GM12878 (cell line): ENCODE results near the gene CASP8. TPM values are rescaled to one million over a fixed set of nuclear protein-coding genes. Genes with fewer than 3 reads are reported as not detected.

Source experiments
- ATAC-seq: fragments of 200-7000 bp; cut with Tn5 transposase; 3 replicates; pipeline ENCODE4 v1.9.1; 2020; ENCODE audit warnings: mild to moderate bottlenecking, moderate library complexity
- BruUV-seq: library from RNA; stranded (reverse); fragments of 400-500 nt; replicated peaks from 2 replicates; lab custom pipeline; 2021; lab: Mats Ljungman, UMichigan
- CTCF ChIA-PET: fragments of 300-600 bp; sonication (Branson Sonifier 250); formaldehyde crosslinking; extraction: SDS; loops from one replicate; lab custom pipeline; 2021; ENCODE audit warnings: inconsistent platforms; lab: Yijun Ruan, JAX
- POLR2A ChIA-PET: fragments of 350-600 bp; formaldehyde crosslinking; extraction: SDS; loops from one replicate; lab custom pipeline; 2021; ENCODE audit warnings: inconsistent platforms; lab: Charles Lee
- RAD21 ChIA-PET: fragments of 300-600 bp; sonication (Branson Sonifier 250); formaldehyde crosslinking; loops from one replicate; lab custom pipeline; 2023; ENCODE audit warnings: antibody characterized with exemption; ENCODE audit not compliant: unreplicated experiment; lab: Charles Lee
- SMC1A ChIA-PET: fragments of 300-600 bp; sonication (Branson Sonifier 250); formaldehyde crosslinking; loops from one replicate; lab custom pipeline; 2023; ENCODE audit not compliant: unreplicated experiment, uncharacterized antibody; lab: Charles Lee
- DNase-seq: peaks from one replicate; pipeline ENCODE4 v3.0.0-alpha.2; 2011; ENCODE audit warnings: low read depth, low spot score
- FAIRE-seq: peaks from 3 replicates; lab custom pipeline; 2011; peaks lifted over from hg19 to GRCh38; lab: Jason Lieb, UNC
- H2AFZ ChIP-seq: 2 replicates; pipeline ENCODE4 v1.6.0; 2011; ENCODE audit warnings: low read depth, low read length, control low read depth; ENCODE audit not compliant: control insufficient read depth
- H3K27ac ChIP-seq: 2 replicates; pipeline ENCODE4 v1.5.1; 2011; ENCODE audit warnings: control low read depth; ENCODE audit not compliant: control insufficient read depth, insufficient read depth
- H3K27me3 ChIP-seq, 2 experiments: replicated peaks in 1 of 2; 2 replicates each; pipeline versions ENCODE4 v1.6.0 to v1.6.1; 2011; ENCODE audit warnings: low read length in 1 of 2; ENCODE audit not compliant: control insufficient read depth in 2 of 2, insufficient read depth in 2 of 2
- H3K36me3 ChIP-seq, 2 experiments: 2 replicates each; pipeline ENCODE4 v1.5.1; 2011; ENCODE audit warnings: low read length in 1 of 2; ENCODE audit not compliant: control insufficient read depth in 2 of 2, insufficient read depth in 2 of 2
- H3K4me1 ChIP-seq: 2 replicates; pipeline ENCODE4 v1.6.1; 2011; ENCODE audit warnings: mild to moderate bottlenecking, low read length, moderate library complexity, mixed read lengths; ENCODE audit not compliant: control insufficient read depth, insufficient read depth
- H3K4me2 ChIP-seq: 2 replicates; pipeline ENCODE4 v1.6.0; 2011; ENCODE audit warnings: control low read depth; ENCODE audit not compliant: control insufficient read depth, insufficient read depth
- H3K4me3 ChIP-seq: fragments of 200-600 bp; sonication (generic); 2 replicates; pipeline ENCODE4 v1.5.1; 2016
- H3K79me2 ChIP-seq: 2 replicates; pipeline ENCODE4 v1.6.0; 2011; ENCODE audit warnings: low read length; ENCODE audit not compliant: control insufficient read depth, insufficient read depth
- H3K9ac ChIP-seq: 2 replicates; pipeline ENCODE4 v1.8.0; 2011; ENCODE audit warnings: low read length, control low read depth, mixed read lengths; ENCODE audit not compliant: control insufficient read depth, insufficient read depth
- H3K9me3 ChIP-seq: replicated peaks from 3 replicates; pipeline ENCODE4 v1.5.1; 2011; ENCODE audit warnings: mild to moderate bottlenecking, low read length; ENCODE audit not compliant: control insufficient read depth, insufficient read depth
- H4K20me1 ChIP-seq: 2 replicates; pipeline ENCODE4 v1.6.0; 2011; ENCODE audit not compliant: control insufficient read depth, insufficient read depth
- CHD2 ChIP-seq: IDR thresholded peaks from 2 replicates; pipeline ENCODE4 v1.6.1; 2011; ENCODE audit warnings: low read depth, low read length, improper control_type of control experiment, borderline replicate concordance
- EGR1 ChIP-seq, 2 experiments: IDR thresholded peaks; 1 replicate in 1 of 2; 2 replicates in 1 of 2; pipeline ENCODE4 v1.6.1; 2011 to 2012; ENCODE audit warnings: low read depth in 2 of 2, low read length in 2 of 2, borderline replicate concordance in 1 of 2, mild to moderate bottlenecking in 1 of 2, moderate library complexity in 1 of 2
- EP300 ChIP-seq, 2 experiments: fragments of 150-350 bp in 1 of 2; IDR thresholded peaks; 2 replicates each; pipeline ENCODE4 v1.6.1; 2011 to 2012; ENCODE audit warnings: low read depth in 2 of 2, low read length in 2 of 2, borderline replicate concordance in 1 of 2, improper control_type of control experiment in 1 of 2, inconsistent platforms in 1 of 2; ENCODE audit not compliant: control insufficient read depth in 1 of 2
- KAT2A ChIP-seq: conservative IDR thresholded peaks from 2 replicates; pipeline ENCODE4 v1.6.1; 2011; ENCODE audit warnings: low read depth, low read length; ENCODE audit not compliant: control insufficient read depth
- KDM1A ChIP-seq: fragments of 200-600 bp; sonication (generic); IDR thresholded peaks from 2 replicates; pipeline ENCODE4 v1.6.1; 2016; ENCODE audit warnings: borderline replicate concordance
- KLF5 ChIP-seq: fragments of 450-650 bp; IDR thresholded peaks from 2 replicates; pipeline ENCODE4 v1.6.1; 2014; ENCODE audit warnings: mild to moderate bottlenecking; ENCODE audit not compliant: partially characterized antibody
- NFYA ChIP-seq: IDR thresholded peaks from 2 replicates; pipeline ENCODE4 v1.6.1; 2011; ENCODE audit warnings: low read depth, mild to moderate bottlenecking, low read length, improper control_type of control experiment, borderline replicate concordance
- PML ChIP-seq: IDR thresholded peaks from 2 replicates; pipeline ENCODE4 v1.6.1; 2012; ENCODE audit warnings: low read length, inconsistent platforms
- RB1 ChIP-seq: fragments of 450-650 bp; formaldehyde crosslinking; IDR thresholded peaks from 2 replicates; pipeline ENCODE4 v1.6.1; 2017; ENCODE audit warnings: mild to moderate bottlenecking, borderline replicate concordance
- SMAD1 ChIP-seq: fragments of 450-650 bp; IDR thresholded peaks from 2 replicates; pipeline ENCODE4 v1.6.1; 2018; ENCODE audit warnings: mild to moderate bottlenecking, low read depth; ENCODE audit not compliant: partially characterized antibody
- SREBF1 ChIP-seq: IDR thresholded peaks from 2 replicates; pipeline ENCODE4 v1.6.1; 2012; ENCODE audit warnings: mild to moderate bottlenecking, low read length
- YBX1 ChIP-seq: fragments of 450-650 bp; IDR thresholded peaks from 2 replicates; pipeline ENCODE4 v1.6.1; 2016; ENCODE audit warnings: antibody characterized with exemption
- ZNF24 ChIP-seq: fragments of 450-650 bp; IDR thresholded peaks from 2 replicates; pipeline ENCODE4 v1.6.1; 2017; ENCODE audit warnings: antibody characterized with exemption, mild to moderate bottlenecking
- ZNF622 ChIP-seq: fragments of 450-650 bp; IDR thresholded peaks from 2 replicates; pipeline ENCODE4 v1.6.1; 2017; ENCODE audit warnings: mild to moderate bottlenecking, inconsistent platforms
- ZSCAN29 ChIP-seq: fragments of 450-650 bp; IDR thresholded peaks from 2 replicates; pipeline ENCODE4 v1.6.1; 2017; ENCODE audit warnings: mild to moderate bottlenecking, moderate library complexity
- WGBS: methylation state at CpG from one replicate; pipeline ENCODE4 v1.1.6; 2016; ENCODE audit warnings: low lambda C conversion rate; ENCODE audit not compliant: insufficient replicate concordance, insufficient coverage; ENCODE audit errors: missing lambda C conversion rate; 5-methylcytosine and 5-hydroxymethylcytosine counted together
- in situ Hi-C: fragments of 300-500 bp; cut with MboI; formaldehyde crosslinking; loops from 9 replicates; pipeline ENCODE4 v1.14.3; 2018; ENCODE audit warnings: mixed read lengths
- intact Hi-C: fragments of 100-400 bp; cut with micrococcal nuclease; formaldehyde crosslinking; loops from one replicate; pipeline ENCODE4 v1.14.2; 2022; ENCODE audit not compliant: unreplicated experiment
- polyA plus RNA-seq, 11 experiments: library from polyadenylated mRNA; depleted of rRNA in 4 of 11; unstranded in 6 of 11; stranded (reverse) in 5 of 11; fragments of >200 nt; fragmentation: Nextera tagmentation in 4 of 11; fragmentation: Illumina TruSeq in 1 of 11; extraction: Ambion mirVana in 4 of 11; extraction: Trizol in 1 of 11; gene quantifications; 1 replicate in 1 of 11; 2 replicates in 10 of 11; pipeline versions ENCODE4 v1.2.1 to v1.2.3, GENCODE V29; 2011 to 2016; ENCODE audit warnings: inconsistent platforms in 2 of 11, missing spikeins in 2 of 11, low read depth in 1 of 11
- total RNA-seq, 4 experiments: library from RNA; depleted of rRNA in 3 of 4; stranded (reverse); fragments of >200 nt in 3 of 4; fragmentation: Illumina TruSeq in 1 of 4; extraction: Trizol in 1 of 4; gene quantifications; 2 replicates each; pipeline versions ENCODE4 v1.2.1 to v1.2.3, GENCODE V29; 2013 to 2021
- TF ChIP-seq, protein P1 (sequence below): IDR thresholded peaks from 2 replicates; pipeline ENCODE4 v1.6.1; 2012; ENCODE audit warnings: improper control_type of control experiment, low read depth, low read length; ENCODE audit not compliant: insufficient replicate concordance
- TF ChIP-seq, protein P2 (sequence below): fragments of 450-650 bp; formaldehyde crosslinking; IDR thresholded peaks from 2 replicates; pipeline ENCODE4 v1.5.0; 2022; ENCODE audit warnings: mild to moderate bottlenecking, missing genetic modification characterization

CASP8 gene
- total and polyA plus RNA-seq, 10 of the 15 experiments (the other 5 are each of a cell fraction or from before 2014, with no cell fraction given): 18.6 to 54.1 (median 39.9) TPM

DNA sequence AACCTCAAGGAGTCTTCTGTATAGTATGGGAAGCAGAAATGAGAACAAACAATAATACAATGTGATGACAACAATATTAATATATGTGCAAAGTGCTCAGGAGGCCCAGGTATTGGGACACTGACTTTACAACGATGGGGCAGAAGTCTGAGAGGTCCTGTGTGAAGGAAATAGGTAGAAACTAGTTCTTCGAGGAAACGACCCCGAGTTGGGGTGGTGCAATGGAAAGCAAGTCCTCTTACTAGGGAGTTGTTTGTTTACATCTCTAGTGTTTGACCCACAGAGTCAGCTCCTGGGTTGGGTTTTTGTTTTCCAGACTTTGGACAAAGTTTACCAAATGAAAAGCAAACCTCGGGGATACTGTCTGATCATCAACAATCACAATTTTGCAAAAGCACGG is 16.2 kb downstream of the CASP8 start:
- intact Hi-C loops: loop anchor here (5.0 kb wide), 1 partner anchor 39 kb away; no protein-coding TSS in a partner anchor
- POLR2A ChIA-PET: interaction anchor here (2.2 kb wide), 1 partner anchor 10 kb away, joined by 6 read pairs; no protein-coding TSS in a partner anchor
- FAIRE-seq (no peak), DNase-seq (no peak), ATAC-seq (no peak)
- CTCF ChIA-PET: interaction anchor here (0.9 to 5.6 kb wide), 5 partner anchors 10 to 88 kb away, joined by 4 to 24 read pairs (median 4); no protein-coding TSS in a partner anchor
- RAD21 ChIA-PET: interaction anchor here (0.8 to 1.9 kb wide), 2 partner anchors 40 to 94 kb away, joined by 3 to 4 read pairs; partner anchors contain the start of gene CASP10
- SMC1A ChIA-PET: interaction anchor here (0.7 to 1.8 kb wide), 4 partner anchors 12 to 93 kb away, joined by 3 to 6 read pairs (median 4); partner anchors contain the start of gene CASP10
- H2AFZ ChIP-seq: no peak overlapping the region
- H3K4me1 ChIP-seq: no peaks in the 10 kb centered on the region
- WGBS: 97% methylated on average over 6 of the region's 6 CpGs
- H3K36me3 ChIP-seq: peaks cover 0 to 24% of the 10 kb centered on the region in 2 experiments
- H3K4me3 ChIP-seq: no peak overlapping the region
- H3K27ac ChIP-seq: no peak overlapping the region
- no peaks in the 10 kb centered on the region for H3K27me3 ChIP-seq
- H4K20me1 ChIP-seq: no peaks in the 10 kb centered on the region
- no peaks in the 10 kb centered on the region for H3K79me2 ChIP-seq
- H3K9me3 ChIP-seq: no peaks in the 10 kb centered on the region
- BruUV-seq: no TSS peak
- no peak overlapping the region for H3K9ac ChIP-seq
- in situ Hi-C loops: no loop called here
- H3K4me2 ChIP-seq: no peak overlapping the region
- TF ChIP-seq ZSCAN29 (no peak), YBX1 (no peak), RB1 (no peak), SMAD1 (no peak), EGR1 (IDR thresholded peaks at IDR 0.05; ENCODE audit: borderline replicate concordance in 1 of 2, low read depth in 2 of 2, low read length in 2 of 2) (no peak), PML (no peak), ZNF24 (no peak), KDM1A (no peak), ZNF622 (no peak), NFYA (no peak), KLF5 (no peak), CHD2 (no peak), KAT2A (no peak), SREBF1 (no peak), EP300 (IDR thresholded peaks at IDR 0.05; ENCODE audit: borderline replicate concordance in 1 of 2, control insufficient read depth in 1 of 2, low read depth in 2 of 2, low read length in 2 of 2) (no peak)
- TF ChIP-seq, protein P1, sequence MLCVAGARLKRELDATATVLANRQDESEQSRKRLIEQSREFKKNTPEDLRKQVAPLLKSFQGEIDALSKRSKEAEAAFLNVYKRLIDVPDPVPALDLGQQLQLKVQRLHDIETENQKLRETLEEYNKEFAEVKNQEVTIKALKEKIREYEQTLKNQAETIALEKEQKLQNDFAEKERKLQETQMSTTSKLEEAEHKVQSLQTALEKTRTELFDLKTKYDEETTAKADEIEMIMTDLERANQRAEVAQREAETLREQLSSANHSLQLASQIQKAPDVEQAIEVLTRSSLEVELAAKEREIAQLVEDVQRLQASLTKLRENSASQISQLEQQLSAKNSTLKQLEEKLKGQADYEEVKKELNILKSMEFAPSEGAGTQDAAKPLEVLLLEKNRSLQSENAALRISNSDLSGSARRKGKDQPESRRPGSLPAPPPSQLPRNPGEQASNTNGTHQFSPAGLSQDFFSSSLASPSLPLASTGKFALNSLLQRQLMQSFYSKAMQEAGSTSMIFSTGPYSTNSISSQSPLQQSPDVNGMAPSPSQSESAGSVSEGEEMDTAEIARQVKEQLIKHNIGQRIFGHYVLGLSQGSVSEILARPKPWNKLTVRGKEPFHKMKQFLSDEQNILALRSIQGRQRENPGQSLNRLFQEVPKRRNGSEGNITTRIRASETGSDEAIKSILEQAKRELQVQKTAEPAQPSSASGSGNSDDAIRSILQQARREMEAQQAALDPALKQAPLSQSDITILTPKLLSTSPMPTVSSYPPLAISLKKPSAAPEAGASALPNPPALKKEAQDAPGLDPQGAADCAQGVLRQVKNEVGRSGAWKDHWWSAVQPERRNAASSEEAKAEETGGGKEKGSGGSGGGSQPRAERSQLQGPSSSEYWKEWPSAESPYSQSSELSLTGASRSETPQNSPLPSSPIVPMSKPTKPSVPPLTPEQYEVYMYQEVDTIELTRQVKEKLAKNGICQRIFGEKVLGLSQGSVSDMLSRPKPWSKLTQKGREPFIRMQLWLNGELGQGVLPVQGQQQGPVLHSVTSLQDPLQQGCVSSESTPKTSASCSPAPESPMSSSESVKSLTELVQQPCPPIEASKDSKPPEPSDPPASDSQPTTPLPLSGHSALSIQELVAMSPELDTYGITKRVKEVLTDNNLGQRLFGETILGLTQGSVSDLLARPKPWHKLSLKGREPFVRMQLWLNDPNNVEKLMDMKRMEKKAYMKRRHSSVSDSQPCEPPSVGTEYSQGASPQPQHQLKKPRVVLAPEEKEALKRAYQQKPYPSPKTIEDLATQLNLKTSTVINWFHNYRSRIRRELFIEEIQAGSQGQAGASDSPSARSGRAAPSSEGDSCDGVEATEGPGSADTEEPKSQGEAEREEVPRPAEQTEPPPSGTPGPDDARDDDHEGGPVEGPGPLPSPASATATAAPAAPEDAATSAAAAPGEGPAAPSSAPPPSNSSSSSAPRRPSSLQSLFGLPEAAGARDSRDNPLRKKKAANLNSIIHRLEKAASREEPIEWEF: no peak
- TF ChIP-seq, protein P2, sequence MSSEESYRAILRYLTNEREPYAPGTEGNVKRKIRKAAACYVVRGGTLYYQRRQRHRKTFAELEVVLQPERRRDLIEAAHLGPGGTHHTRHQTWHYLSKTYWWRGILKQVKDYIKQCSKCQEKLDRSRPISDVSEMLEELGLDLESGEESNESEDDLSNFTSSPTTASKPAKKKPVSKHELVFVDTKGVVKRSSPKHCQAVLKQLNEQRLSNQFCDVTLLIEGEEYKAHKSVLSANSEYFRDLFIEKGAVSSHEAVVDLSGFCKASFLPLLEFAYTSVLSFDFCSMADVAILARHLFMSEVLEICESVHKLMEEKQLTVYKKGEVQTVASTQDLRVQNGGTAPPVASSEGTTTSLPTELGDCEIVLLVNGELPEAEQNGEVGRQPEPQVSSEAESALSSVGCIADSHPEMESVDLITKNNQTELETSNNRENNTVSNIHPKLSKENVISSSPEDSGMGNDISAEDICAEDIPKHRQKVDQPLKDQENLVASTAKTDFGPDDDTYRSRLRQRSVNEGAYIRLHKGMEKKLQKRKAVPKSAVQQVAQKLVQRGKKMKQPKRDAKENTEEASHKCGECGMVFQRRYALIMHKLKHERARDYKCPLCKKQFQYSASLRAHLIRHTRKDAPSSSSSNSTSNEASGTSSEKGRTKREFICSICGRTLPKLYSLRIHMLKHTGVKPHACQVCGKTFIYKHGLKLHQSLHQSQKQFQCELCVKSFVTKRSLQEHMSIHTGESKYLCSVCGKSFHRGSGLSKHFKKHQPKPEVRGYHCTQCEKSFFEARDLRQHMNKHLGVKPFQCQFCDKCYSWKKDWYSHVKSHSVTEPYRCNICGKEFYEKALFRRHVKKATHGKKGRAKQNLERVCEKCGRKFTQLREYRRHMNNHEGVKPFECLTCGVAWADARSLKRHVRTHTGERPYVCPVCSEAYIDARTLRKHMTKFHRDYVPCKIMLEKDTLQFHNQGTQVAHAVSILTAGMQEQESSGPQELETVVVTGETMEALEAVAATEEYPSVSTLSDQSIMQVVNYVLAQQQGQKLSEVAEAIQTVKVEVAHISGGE: no peak
